HL-60 (cell line): Measurements from ENCODE around the gene PPL.

Experiments used
- DNase-seq, 2 experiments: peaks; one replicate each; pipeline ENCODE4 v3.0.0-alpha.2; 2010 to 2020; ENCODE audit warnings: low read depth in 1 of 2, low spot score in 1 of 2
- H3K27ac ChIP-seq: fragments of 250-450 bp; sonication (Bioruptor Pico); replicated peaks from 2 replicates; pipeline ENCODE4 v1.5.1; 2020; ENCODE audit warnings: mild to moderate bottlenecking, moderate library complexity
- H3K27me3 ChIP-seq: fragments of 250-450 bp; sonication (Bioruptor Pico); 2 replicates; pipeline ENCODE4 v1.5.1; 2021; ENCODE audit warnings: mild to moderate bottlenecking, moderate library complexity; ENCODE audit not compliant: insufficient read depth, poor library complexity, severe bottlenecking
- H3K4me3 ChIP-seq: replicated peaks from 2 replicates; pipeline ENCODE4 v1.5.1; 2011; ENCODE audit warnings: mild to moderate bottlenecking, control low read depth, low read length; ENCODE audit not compliant: insufficient read depth
- CTCF ChIP-seq: IDR thresholded peaks from one replicate; pipeline ENCODE4 v1.5.1; 2011; ENCODE audit warnings: low read length, control low read depth, inconsistent platforms; ENCODE audit not compliant: insufficient read depth
- GABPA ChIP-seq: IDR thresholded peaks from 2 replicates; pipeline ENCODE4 v1.6.1; 2012; ENCODE audit warnings: low read depth
- POLR2AphosphoS5 ChIP-seq: IDR thresholded peaks from 2 replicates; pipeline ENCODE4 v1.6.1; 2012; ENCODE audit warnings: low read depth
- REST ChIP-seq: IDR thresholded peaks from 2 replicates; pipeline ENCODE4 v1.6.1; 2012; ENCODE audit warnings: low read depth; ENCODE audit not compliant: insufficient replicate concordance
- SPI1 ChIP-seq: IDR thresholded peaks from 2 replicates; pipeline ENCODE4 v1.6.1; 2012; ENCODE audit warnings: low read depth, mild to moderate bottlenecking, borderline replicate concordance

The PPL gene

GRCh38 chr16:4911970-4912386 is 25.0 kb downstream of the PPL start:
- no peak for DNase-seq
- H3K27ac ChIP-seq = no peak overlapping the region
- H3K27me3 ChIP-seq = no peaks in the 10 kb centered on the region
- H3K4me3 ChIP-seq = no peak overlapping the region
- no peak for TF ChIP-seq GABPA

- TF ChIP-seq POLR2AphosphoS5 (no peak), SPI1 (no peak), GABPA (no peak), CTCF (no peak), REST (no peak)
- no peak for DNase-seq
- H3K27ac ChIP-seq = no peak overlapping the region
- H3K4me3 ChIP-seq = no peak overlapping the region
- H3K27me3 ChIP-seq = no peaks in the 10 kb centered on the region
These were observed 26.1 kb downstream of the PPL start for GRCh38 chr16:4910828-4911227.

GRCh38 chr16:4909825-4910224 is 27.1 kb downstream of the PPL start:
- H3K4me3 ChIP-seq = no peak overlapping the region
- no peak for DNase-seq
- H3K27me3 ChIP-seq = no peaks in the 10 kb centered on the region
- H3K27ac ChIP-seq = no peak overlapping the region
- TF ChIP-seq POLR2AphosphoS5 (no peak), REST (no peak), GABPA (no peak), SPI1 (no peak), CTCF (no peak)

- Histone ChIP-seq H3K27me3 (no peaks in the 10 kb centered on the region), H3K4me3 (no peak overlapping the region), H3K27ac (no peak overlapping the region)
- no peak for TF ChIP-seq CTCF
- no peak for TF ChIP-seq SPI1
- TF ChIP-seq POLR2AphosphoS5 = no peak
- TF ChIP-seq GABPA = no peak
- no peak for TF ChIP-seq REST
- DNase-seq = no peak
These were observed 28.0 kb downstream of the PPL start for GRCh38 chr16:4908854-4909401.
